Measurements from ENCODE around the gene MYRIP. TPM values are rescaled to one million over a fixed set of nuclear protein-coding genes. Genes with fewer than 3 reads are reported as not detected.

MYRIP gene
- total RNA-seq, 1 donor from 2014 or later, result 0.53 TPM

DNA sequence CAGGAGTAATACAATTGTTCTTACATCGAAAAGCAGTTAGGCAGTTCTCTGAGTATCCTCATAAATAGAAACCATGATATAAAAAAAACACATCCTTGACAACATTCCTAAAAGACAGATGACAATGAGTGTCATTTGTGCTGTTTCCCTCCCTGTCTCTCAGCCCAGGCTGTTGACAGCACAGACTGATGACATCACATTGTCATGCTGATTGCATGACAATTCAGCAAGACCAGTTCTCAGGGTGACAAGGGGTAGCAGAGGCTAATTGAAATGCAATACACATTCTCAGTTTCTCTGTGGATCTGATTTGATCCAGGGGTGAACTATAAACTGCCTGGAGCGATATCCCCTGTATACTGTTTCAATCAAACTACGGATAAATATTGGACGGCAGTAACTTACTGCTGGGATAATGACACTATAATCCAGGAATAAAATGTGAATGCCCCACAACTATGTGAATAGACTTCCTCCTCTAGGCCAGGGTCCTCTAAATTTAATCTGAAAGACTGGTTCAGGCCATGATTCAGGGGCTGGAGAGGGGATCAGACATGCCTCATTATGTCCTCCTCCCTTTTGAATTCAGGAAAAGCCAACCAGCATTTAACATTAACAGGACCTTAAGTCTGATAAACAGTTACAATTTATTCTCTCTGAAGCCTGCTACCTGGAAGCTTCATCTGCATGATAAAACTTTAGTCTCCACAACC, 483.4 kb downstream of the MYRIP start:
- H3K4me1 Mint-ChIP-seq (ENCODE audit: unreplicated experiment), result peaks cover 5% of the 10 kb centered on the region
- H3K36me3 Mint-ChIP-seq, result no peaks in the 10 kb centered on the region
- H3K27ac Mint-ChIP-seq, result no peak overlapping the region
- H3K27me3 Mint-ChIP-seq, result peaks cover 5% of the 10 kb centered on the region
- H3K4me3 Mint-ChIP-seq, result no peak overlapping the region
- DNase-seq (ENCODE audit: extremely low spot score, unreplicated experiment), result no peak
- no peaks in the 10 kb centered on the region for H3K9me3 Mint-ChIP-seq
- no peak for TF ChIP-seq CTCF (conservative IDR thresholded peaks at IDR 0.05)

DNA sequence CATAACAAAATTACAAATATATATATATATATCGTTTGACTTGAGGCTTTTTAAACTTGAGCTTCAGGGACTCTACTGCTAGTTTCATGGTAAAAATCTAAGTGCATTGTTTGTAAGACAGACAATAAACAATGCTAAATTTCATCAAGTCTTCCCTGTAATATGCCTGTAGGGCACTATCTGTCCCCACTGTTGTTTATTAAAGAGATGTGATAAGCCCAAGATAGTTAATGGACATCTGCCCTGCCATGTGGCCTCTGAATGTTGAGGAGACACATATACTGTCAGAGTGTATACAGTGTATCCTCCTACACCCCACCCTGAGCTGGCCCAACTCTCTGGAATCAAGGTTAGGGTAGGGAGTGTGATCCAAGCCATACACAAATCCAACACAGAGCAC, 485.0 kb downstream of the MYRIP start:
- DNase-seq (ENCODE audit: extremely low spot score, unreplicated experiment), result no peak
- Mint-ChIP-seq H3K27ac (no peak overlapping the region), H3K4me3 (no peak overlapping the region), H3K9me3 (no peaks in the 10 kb centered on the region), H3K27me3 (peaks cover 5% of the 10 kb centered on the region), H3K36me3 (no peaks in the 10 kb centered on the region), H3K4me1 (ENCODE audit: unreplicated experiment) (peaks cover 5% of the 10 kb centered on the region)
- TF ChIP-seq CTCF (conservative IDR thresholded peaks at IDR 0.05), result no peak

DNA sequence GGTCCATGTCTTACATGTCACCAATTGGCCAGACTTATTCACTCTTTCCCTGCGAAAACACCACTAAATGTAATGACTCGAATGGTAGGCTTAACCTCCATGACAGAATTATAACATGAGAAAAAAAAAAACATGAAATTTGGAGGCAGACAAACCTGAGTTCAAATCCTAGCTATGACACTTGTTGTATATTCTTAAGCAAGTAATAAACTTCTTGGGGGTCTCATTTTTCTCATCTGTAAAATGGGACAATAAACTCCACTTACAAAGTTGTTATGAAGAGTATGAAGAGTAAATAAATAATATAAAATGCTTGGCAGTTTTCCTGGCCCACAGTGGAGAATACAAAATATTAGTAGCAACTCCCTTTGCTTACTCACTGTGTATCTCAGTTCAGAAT, 488.7 kb downstream of the MYRIP start:
- Mint-ChIP-seq H3K27me3 (peaks cover 5% of the 10 kb centered on the region), H3K9me3 (no peaks in the 10 kb centered on the region), H3K4me1 (ENCODE audit: unreplicated experiment) (peaks cover 13% of the 10 kb centered on the region), H3K4me3 (no peak overlapping the region), H3K27ac (no peak overlapping the region), H3K36me3 (peaks cover 7% of the 10 kb centered on the region)
- no peak for DNase-seq (ENCODE audit: extremely low spot score, unreplicated experiment)
- no peak for TF ChIP-seq CTCF (conservative IDR thresholded peaks at IDR 0.05)

- Mint-ChIP-seq H3K4me1 (ENCODE audit: unreplicated experiment) (peaks cover 8% of the 10 kb centered on the region), H3K27ac (no peak overlapping the region), H3K27me3 (peaks cover 5% of the 10 kb centered on the region), H3K9me3 (no peaks in the 10 kb centered on the region), H3K4me3 (no peak overlapping the region), H3K36me3 (peaks cover 7% of the 10 kb centered on the region)
- no peak for DNase-seq (ENCODE audit: extremely low spot score, unreplicated experiment)
- no peak for TF ChIP-seq CTCF (conservative IDR thresholded peaks at IDR 0.05)
Measured at GRCh38 chr3:40299130-40299720, 489.8 kb downstream of the MYRIP start.

DNA sequence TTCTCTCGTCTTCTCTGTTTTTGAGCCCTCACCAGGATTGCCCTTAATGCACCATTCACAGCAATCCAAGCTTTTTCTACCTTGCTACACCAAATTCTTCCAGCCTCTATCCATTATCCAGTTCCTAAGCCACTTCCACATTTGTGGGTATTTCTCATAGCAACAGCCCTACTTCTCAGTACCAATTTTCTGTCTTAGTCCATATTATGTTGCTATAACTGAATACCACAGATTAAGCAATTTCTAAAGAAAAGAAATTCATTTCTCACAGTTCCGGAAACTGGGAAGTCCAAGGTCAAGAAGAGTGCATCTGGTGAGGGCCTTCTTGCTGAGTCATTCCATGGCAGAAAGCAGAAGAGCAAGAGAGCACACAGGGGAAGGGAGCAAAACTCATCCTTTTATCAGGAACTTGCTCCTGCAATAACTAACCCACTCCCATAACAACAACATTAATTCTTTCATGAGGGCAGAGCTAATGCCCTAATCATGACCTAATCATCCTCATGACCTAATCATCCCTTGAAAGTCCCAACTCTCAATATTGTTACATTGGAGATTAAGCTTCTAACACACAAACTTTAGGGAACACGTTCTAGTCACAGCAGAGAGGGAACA, 490.4 kb downstream of the MYRIP start:
- H3K9me3 Mint-ChIP-seq, result no peaks in the 10 kb centered on the region
- peaks cover 7% of the 10 kb centered on the region for H3K36me3 Mint-ChIP-seq
- H3K27me3 Mint-ChIP-seq, result peaks cover 5% of the 10 kb centered on the region
- H3K4me3 Mint-ChIP-seq, result no peak overlapping the region
- H3K4me1 Mint-ChIP-seq (ENCODE audit: unreplicated experiment), result peaks cover 8% of the 10 kb centered on the region
- no peak for TF ChIP-seq CTCF (conservative IDR thresholded peaks at IDR 0.05)
- DNase-seq (ENCODE audit: extremely low spot score, unreplicated experiment), result no peak
- H3K27ac Mint-ChIP-seq, result no peak overlapping the region

Data from type B pancreatic cell (in vitro differentiated cells).